ENCODE data around the gene DOK4. TPM values are rescaled to one million over a fixed set of nuclear protein-coding genes. Genes with fewer than 3 reads are reported as not detected.
A peak's percentile ranks its signal among the peaks of the same experiment; 100 is the strongest.

The DOK4 gene
- total and polyA plus RNA-seq, 3 donors from 2014 or later = 15.5 to 32.9 (median 25.3) TPM

DNA sequence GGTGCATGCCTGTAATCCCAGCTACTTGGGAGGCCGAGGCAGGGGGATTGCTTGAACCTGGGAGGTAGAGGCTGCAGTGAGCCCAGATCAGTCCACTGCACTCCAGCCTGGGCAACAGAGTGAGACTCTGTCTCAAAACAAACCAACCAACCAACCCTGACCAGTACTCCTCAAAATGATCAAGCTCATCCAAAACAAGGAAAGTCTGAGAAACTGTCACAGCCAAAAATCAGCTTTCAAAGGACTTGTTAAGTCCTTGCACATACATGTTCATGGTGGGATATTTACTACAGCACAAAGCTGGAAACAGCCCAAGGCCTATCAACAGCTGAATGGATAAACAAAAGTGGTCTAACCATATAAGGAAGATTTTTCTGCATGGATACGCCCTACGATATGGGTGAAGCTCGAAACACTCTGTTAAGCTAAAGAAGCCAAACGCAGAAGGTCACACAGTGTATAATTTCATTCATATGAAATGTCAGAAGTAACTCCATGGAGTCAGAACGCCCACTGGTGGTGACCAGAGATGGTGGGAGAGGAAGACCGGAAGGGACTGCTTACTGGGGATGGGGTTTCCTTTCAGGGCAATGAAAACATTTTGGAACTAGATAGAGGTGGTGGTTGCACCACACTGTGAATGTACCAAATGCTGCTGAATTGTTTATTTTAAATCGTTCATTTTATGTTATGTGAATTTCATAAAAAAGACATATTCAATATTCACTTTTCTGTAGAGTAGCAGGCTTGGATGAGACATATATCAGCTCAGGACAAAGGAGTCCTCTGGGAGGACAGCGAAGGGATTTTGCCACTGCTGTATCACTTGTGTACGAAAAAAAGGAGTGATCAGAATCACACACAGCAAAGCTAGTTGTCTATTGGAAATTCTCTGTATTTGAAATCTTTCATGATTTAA lies 64.0 kb downstream of the DOK4 start:
- Histone ChIP-seq H3K27ac (no peak overlapping the region), H3K4me1 (peaks cover 12% of the 10 kb centered on the region), H3K36me3 (ENCODE audit: low read depth, missing control alignments) (no peaks in the 10 kb centered on the region), H3K9me3 (no peaks in the 10 kb centered on the region), H3K27me3 (no peaks in the 10 kb centered on the region), H3K4me3 (no peak overlapping the region)
- WGBS, 2 donors = 40 to 41% methylated on average over 10 of the region's 10 CpGs
- DNase-seq = peak; percentile 65
- intact Hi-C loops (cut with DNase I; ENCODE audit: low total_unique reads) = loop anchor here (10.0 kb wide), 1 partner anchor 93 kb away; no protein-coding TSS in a partner anchor
- no peak for TF ChIP-seq POLR2A (IDR thresholded peaks at IDR 0.05)
- TF ChIP-seq, protein P1, sequence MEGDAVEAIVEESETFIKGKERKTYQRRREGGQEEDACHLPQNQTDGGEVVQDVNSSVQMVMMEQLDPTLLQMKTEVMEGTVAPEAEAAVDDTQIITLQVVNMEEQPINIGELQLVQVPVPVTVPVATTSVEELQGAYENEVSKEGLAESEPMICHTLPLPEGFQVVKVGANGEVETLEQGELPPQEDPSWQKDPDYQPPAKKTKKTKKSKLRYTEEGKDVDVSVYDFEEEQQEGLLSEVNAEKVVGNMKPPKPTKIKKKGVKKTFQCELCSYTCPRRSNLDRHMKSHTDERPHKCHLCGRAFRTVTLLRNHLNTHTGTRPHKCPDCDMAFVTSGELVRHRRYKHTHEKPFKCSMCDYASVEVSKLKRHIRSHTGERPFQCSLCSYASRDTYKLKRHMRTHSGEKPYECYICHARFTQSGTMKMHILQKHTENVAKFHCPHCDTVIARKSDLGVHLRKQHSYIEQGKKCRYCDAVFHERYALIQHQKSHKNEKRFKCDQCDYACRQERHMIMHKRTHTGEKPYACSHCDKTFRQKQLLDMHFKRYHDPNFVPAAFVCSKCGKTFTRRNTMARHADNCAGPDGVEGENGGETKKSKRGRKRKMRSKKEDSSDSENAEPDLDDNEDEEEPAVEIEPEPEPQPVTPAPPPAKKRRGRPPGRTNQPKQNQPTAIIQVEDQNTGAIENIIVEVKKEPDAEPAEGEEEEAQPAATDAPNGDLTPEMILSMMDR (IDR thresholded peaks at IDR 0.05) = peak; percentile 50 to 62 (median 56)

Other genes with a start within 250 kb of the DOK4 start
- gene ARL2BP, start 241.2 kb downstream of the DOK4 start, total RNA-seq = 10 to 100 TPM; 88.8 to 92.4 TPM
- gene ARL2BP, start 241.2 kb downstream of the DOK4 start, polyA plus RNA-seq (ENCODE audit: insufficient read depth, low read depth, low replicate concordance) = 128 TPM
- 10 to 100 TPM; 36.1 to 39.4 TPM for gene PLLP, start 201.8 kb downstream of the DOK4 start, total RNA-seq
- 15.0 TPM for gene PLLP, start 201.8 kb downstream of the DOK4 start, polyA plus RNA-seq (ENCODE audit: insufficient read depth, low read depth, low replicate concordance)
- gene CCL22, start 127.7 kb downstream of the DOK4 start, total RNA-seq = not detected
- gene CCL22, start 127.7 kb downstream of the DOK4 start, polyA plus RNA-seq (ENCODE audit: insufficient read depth, low read depth, low replicate concordance) = 0.65 TPM
- 10 to 100 TPM in 1 of 2 donors, 1 to 10 TPM in 1; 8.5 to 19.6 TPM for gene CX3CL1, start 114.0 kb downstream of the DOK4 start, total RNA-seq
- gene CX3CL1, start 114.0 kb downstream of the DOK4 start, polyA plus RNA-seq (ENCODE audit: insufficient read depth, low read depth, low replicate concordance) = 12.9 TPM
- gene CCL17, start 81.7 kb downstream of the DOK4 start, total RNA-seq = under 1 TPM in 1 of 2 donors, not detected in 1; 0.81 TPM
- 4.0 TPM for gene CCL17, start 81.7 kb downstream of the DOK4 start, polyA plus RNA-seq (ENCODE audit: insufficient read depth, low read depth, low replicate concordance)
- 10 to 100 TPM; 74.9 to 77.1 TPM for gene CIAPIN1, start 39.1 kb downstream of the DOK4 start, total RNA-seq
- 205 TPM for gene CIAPIN1, start 39.1 kb downstream of the DOK4 start, polyA plus RNA-seq (ENCODE audit: insufficient read depth, low read depth, low replicate concordance)
- gene COQ9, start 39.0 kb downstream of the DOK4 start, total RNA-seq = 10 to 100 TPM; 74.1 to 77.1 TPM
- gene COQ9, start 39.0 kb downstream of the DOK4 start, polyA plus RNA-seq (ENCODE audit: insufficient read depth, low read depth, low replicate concordance) = 93.5 TPM
- gene POLR2C, start 23.8 kb downstream of the DOK4 start, total RNA-seq = 100 to 1,000 TPM in 1 of 2 donors, 10 to 100 TPM in 1; 88.7 to 102 TPM
- gene POLR2C, start 23.8 kb downstream of the DOK4 start, polyA plus RNA-seq (ENCODE audit: insufficient read depth, low read depth, low replicate concordance) = 65.0 TPM
- 10 to 100 TPM; 13.1 to 16.7 TPM for gene CCDC102A, start 50.1 kb upstream of the DOK4 start, total RNA-seq
- 7.7 TPM for gene CCDC102A, start 50.1 kb upstream of the DOK4 start, polyA plus RNA-seq (ENCODE audit: insufficient read depth, low read depth, low replicate concordance)
- 1 to 10 TPM; 2.3 to 2.4 TPM for gene ADGRG5, start 56.1 kb upstream of the DOK4 start, total RNA-seq
- 2.7 TPM for gene ADGRG5, start 56.1 kb upstream of the DOK4 start, polyA plus RNA-seq (ENCODE audit: insufficient read depth, low read depth, low replicate concordance)
- gene ADGRG1, start 142.1 kb upstream of the DOK4 start, total RNA-seq = 100 to 1,000 TPM; 296 to 346 TPM
- gene ADGRG1, start 142.1 kb upstream of the DOK4 start, polyA plus RNA-seq (ENCODE audit: insufficient read depth, low read depth, low replicate concordance) = 134 TPM
- under 1 TPM; 0.37 to 0.63 TPM for gene ADGRG3, start 181.8 kb upstream of the DOK4 start, total RNA-seq
- gene ADGRG3, start 181.8 kb upstream of the DOK4 start, polyA plus RNA-seq (ENCODE audit: insufficient read depth, low read depth, low replicate concordance) = 0.82 TPM
- 10 to 100 TPM; 35.4 to 62.7 TPM for gene DRC7, start 208.3 kb upstream of the DOK4 start, total RNA-seq
- 199 TPM for gene DRC7, start 208.3 kb upstream of the DOK4 start, polyA plus RNA-seq (ENCODE audit: insufficient read depth, low read depth, low replicate concordance)
- gene KATNB1, start 249.3 kb upstream of the DOK4 start, total RNA-seq = 10 to 100 TPM; 52.7 to 53.5 TPM
- gene KATNB1, start 249.3 kb upstream of the DOK4 start, polyA plus RNA-seq (ENCODE audit: insufficient read depth, low read depth, low replicate concordance) = 105 TPM

All from testis (tissue), 3 donors.